HFF-Myc (cell line): ENCODE data around the gene FHIT.

Experiments
- DNase-seq: peaks from one replicate; pipeline ENCODE4 v3.0.0-alpha.2; 2011; ENCODE audit warnings: low read depth; ENCODE audit errors: extremely low read depth
- H3K4me3 ChIP-seq: replicated peaks from 2 replicates; pipeline ENCODE4 v1.5.1; 2011; ENCODE audit warnings: low read depth, mild to moderate bottlenecking, control low read depth, low read length
- TF ChIP-seq, protein P1 (sequence below): IDR thresholded peaks from 2 replicates; pipeline ENCODE4 v1.5.1; 2012; ENCODE audit warnings: mild to moderate bottlenecking, low read depth, low read length, control low read depth; ENCODE audit errors: missing control alignments

FHIT gene

DNA sequence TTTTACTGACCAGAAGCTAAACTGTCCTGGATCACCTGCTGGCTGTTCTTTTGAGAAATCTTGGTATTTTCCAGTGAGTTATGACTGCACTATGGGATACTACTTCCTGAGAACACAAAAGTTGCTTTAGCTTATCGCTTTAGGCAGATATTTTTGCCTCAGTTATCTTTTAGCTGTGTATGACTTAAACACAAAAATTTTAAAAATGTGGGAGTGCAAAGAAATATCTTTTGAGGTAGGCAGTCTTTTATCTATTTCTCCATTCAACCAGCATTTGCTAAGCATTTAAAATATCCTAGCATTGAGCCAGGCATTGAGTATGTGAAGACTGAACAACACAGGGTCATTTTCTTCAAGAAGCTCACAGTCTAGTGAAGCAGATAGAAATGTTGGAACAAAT, 981.9 kb downstream of the FHIT start:
- TF ChIP-seq, protein P1, sequence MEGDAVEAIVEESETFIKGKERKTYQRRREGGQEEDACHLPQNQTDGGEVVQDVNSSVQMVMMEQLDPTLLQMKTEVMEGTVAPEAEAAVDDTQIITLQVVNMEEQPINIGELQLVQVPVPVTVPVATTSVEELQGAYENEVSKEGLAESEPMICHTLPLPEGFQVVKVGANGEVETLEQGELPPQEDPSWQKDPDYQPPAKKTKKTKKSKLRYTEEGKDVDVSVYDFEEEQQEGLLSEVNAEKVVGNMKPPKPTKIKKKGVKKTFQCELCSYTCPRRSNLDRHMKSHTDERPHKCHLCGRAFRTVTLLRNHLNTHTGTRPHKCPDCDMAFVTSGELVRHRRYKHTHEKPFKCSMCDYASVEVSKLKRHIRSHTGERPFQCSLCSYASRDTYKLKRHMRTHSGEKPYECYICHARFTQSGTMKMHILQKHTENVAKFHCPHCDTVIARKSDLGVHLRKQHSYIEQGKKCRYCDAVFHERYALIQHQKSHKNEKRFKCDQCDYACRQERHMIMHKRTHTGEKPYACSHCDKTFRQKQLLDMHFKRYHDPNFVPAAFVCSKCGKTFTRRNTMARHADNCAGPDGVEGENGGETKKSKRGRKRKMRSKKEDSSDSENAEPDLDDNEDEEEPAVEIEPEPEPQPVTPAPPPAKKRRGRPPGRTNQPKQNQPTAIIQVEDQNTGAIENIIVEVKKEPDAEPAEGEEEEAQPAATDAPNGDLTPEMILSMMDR, result no peak
- no peak for DNase-seq
- no peak overlapping the region for H3K4me3 ChIP-seq

DNA sequence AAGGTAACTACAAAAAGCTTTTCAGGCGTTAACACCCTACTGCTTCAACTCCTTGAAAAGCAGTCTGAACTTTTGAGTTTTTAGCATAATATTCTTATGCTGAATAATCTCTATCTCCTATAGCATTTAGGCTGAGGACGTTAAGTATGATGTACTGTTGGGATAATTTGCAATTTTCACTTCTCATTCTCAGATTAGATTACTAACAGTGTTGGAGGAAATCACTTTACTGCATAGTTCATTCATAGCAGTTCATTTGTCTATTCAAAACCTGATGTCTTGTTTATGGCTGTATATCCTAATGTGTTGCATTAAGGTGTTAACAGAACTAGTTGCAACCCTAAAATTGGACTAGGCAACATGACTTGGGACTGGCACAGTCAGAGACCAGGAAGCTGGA, 983.1 kb downstream of the FHIT start:
- TF ChIP-seq, protein P1, result no peak
- no peak for DNase-seq
- no peak overlapping the region for H3K4me3 ChIP-seq

DNA sequence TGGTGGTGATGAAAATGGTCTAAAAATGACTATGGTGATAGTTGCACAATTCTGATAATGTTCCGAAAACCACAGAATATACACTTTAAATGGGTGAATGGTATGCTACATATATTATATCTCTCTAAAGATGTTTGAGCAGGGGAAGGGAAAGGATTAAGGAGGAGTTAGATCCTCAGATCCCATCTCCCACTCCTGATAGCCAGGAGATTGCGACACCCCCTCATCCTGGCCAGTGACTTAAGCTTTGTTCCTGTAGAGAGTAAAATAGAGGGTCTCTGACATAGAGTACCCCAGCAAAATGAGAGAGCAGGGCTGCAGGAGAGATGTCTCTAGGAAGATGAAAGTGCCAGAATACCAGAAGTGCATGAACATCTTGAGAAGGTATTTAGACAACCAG, 984.8 kb downstream of the FHIT start:
- no peak overlapping the region for H3K4me3 ChIP-seq
- no peak for DNase-seq
- TF ChIP-seq, protein P1, result no peak

GRCh38 chr3:60263191-60263590, 988.1 kb downstream of the FHIT start:
- no peak for DNase-seq
- TF ChIP-seq, protein P1, result no peak
- no peak overlapping the region for H3K4me3 ChIP-seq

- no peak overlapping the region for H3K4me3 ChIP-seq
- TF ChIP-seq, protein P1, result no peak
- DNase-seq, result no peak
These were observed 988.7 kb downstream of the FHIT start for GRCh38 chr3:60262546-60262945.

DNA sequence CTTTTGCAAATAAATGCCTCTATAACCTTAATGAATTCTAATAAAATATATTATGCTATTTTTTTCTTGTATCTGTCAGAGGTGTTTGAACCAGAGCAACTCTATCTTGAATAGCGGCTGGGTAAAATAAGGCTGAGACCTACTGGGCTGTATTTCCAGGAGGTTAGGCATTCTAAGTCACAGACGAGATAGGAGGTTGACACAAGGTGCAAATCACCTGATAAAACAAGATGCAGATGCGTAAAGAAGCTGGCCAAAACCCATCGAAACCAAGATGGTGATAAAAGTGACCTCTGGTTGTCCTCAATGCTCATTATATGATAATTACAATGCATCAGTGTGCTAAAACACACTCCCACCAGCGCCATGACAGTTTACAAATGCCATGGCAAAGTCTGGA, 990.7 kb downstream of the FHIT start:
- TF ChIP-seq, protein P1, result no peak
- no peak overlapping the region for H3K4me3 ChIP-seq
- DNase-seq, result no peak

GRCh38 chr3:60250810-60251209, 1000.4 kb downstream of the FHIT start:
- no peak for DNase-seq
- H3K4me3 ChIP-seq, result no peak overlapping the region

More at GRCh38 chr3:60250810-60251209, 1000.4 kb downstream of the FHIT start:
- TF ChIP-seq, protein P1, result no peak
